SKM-1 treated with dmso at 0.1 percent for 144 hours (cell line): ENCODE data around the gene PLAC1.

Experiments used
- DNase-seq: peaks from one replicate; lab custom pipeline; 2025; ENCODE audit not compliant: unreplicated experiment; lab: John Stamatoyannopoulos, UW

Gene PLAC1

GRCh38 chrX:134591502-134591901 lies 66.8 kb downstream of the PLAC1 start:
- no peak for DNase-seq

GRCh38 chrX:134588806-134589205 lies 69.5 kb downstream of the PLAC1 start:
- no peak for DNase-seq

GRCh38 chrX:134580907-134581306 lies 77.4 kb downstream of the PLAC1 start:
- DNase-seq = no peak

GRCh38 chrX:134573683-134574035 lies 84.6 kb downstream of the PLAC1 start:
- DNase-seq = no peak

- DNase-seq = no peak
Measured at GRCh38 chrX:134572816-134573682, 85.2 kb downstream of the PLAC1 start.

GRCh38 chrX:134571796-134572195 lies 86.5 kb downstream of the PLAC1 start:
- no peak for DNase-seq

GRCh38 chrX:134570899-134571298 lies 87.4 kb downstream of the PLAC1 start:
- DNase-seq = peak; percentile 37

- no peak for DNase-seq
Measured at GRCh38 chrX:134570509-134570846, 87.8 kb downstream of the PLAC1 start.

- DNase-seq = no peak
Measured at GRCh38 chrX:134569306-134569705, 89.0 kb downstream of the PLAC1 start.

- DNase-seq = no peak
Measured at GRCh38 chrX:134568285-134569016, 89.8 kb downstream of the PLAC1 start.

GRCh38 chrX:134566506-134566905 lies 91.8 kb downstream of the PLAC1 start:
- DNase-seq = no peak

- no peak for DNase-seq
Measured at GRCh38 chrX:134562002-134562401, 96.3 kb downstream of the PLAC1 start.

- DNase-seq = no peak
Measured at GRCh38 chrX:134558133-134558532, 100.1 kb downstream of the PLAC1 start.

GRCh38 chrX:134554291-134554690 lies 104.0 kb downstream of the PLAC1 start:
- no peak for DNase-seq

- no peak for DNase-seq
Measured at GRCh38 chrX:134552351-134552750, 105.9 kb downstream of the PLAC1 start.

GRCh38 chrX:134551376-134552048 lies 106.8 kb downstream of the PLAC1 start:
- no peak for DNase-seq

GRCh38 chrX:134548257-134549201 lies 109.7 kb downstream of the PLAC1 start:
- DNase-seq = no peak

GRCh38 chrX:134547047-134547679 lies 111.1 kb downstream of the PLAC1 start:
- DNase-seq = no peak

GRCh38 chrX:134546187-134546586 lies 112.1 kb downstream of the PLAC1 start:
- no peak for DNase-seq

- DNase-seq = no peak
Measured at GRCh38 chrX:134545510-134545909, 112.8 kb downstream of the PLAC1 start.
